HEK293 (cell line): ENCODE measurements around the gene PACRG.

Experiments
- CTCF ChIA-PET: fragments of 350-600 bp; formaldehyde crosslinking; extraction: SDS; loops from one replicate; lab custom pipeline; 2021; ENCODE audit warnings: antibody characterized with exemption; lab: Yijun Ruan, JAX
- POLR2A ChIA-PET: fragments of 300-600 bp; formaldehyde crosslinking; extraction: SDS; loops from one replicate; lab custom pipeline; 2020; ENCODE audit warnings: antibody characterized with exemption, inconsistent platforms; lab: Yijun Ruan, JAX
- H3K27ac ChIP-seq: fragments of 200-500 bp; sonication (Bioruptor generic); 2 replicates; pipeline ENCODE4 v1.5.1; 2014; ENCODE audit warnings: low read depth, low read length, control low read depth, inconsistent platforms; ENCODE audit errors: extremely low read depth
- H3K36me3 ChIP-seq, 2 experiments: fragments of 200-500 bp in 1 of 2; sonication (Bioruptor generic) in 1 of 2; 1 replicate in 1 of 2; 2 replicates in 1 of 2; pipeline ENCODE4 v1.5.1; 2014 to 2017; ENCODE audit warnings: inconsistent platforms in 2 of 2, low read length in 2 of 2; ENCODE audit not compliant: control insufficient read depth in 2 of 2, insufficient read depth in 1 of 2
- H3K4me1 ChIP-seq: fragments of 200-500 bp; sonication (Bioruptor generic); 2 replicates; pipeline ENCODE4 v1.5.1; 2014; ENCODE audit warnings: mild to moderate bottlenecking, low read length, inconsistent platforms; ENCODE audit not compliant: control insufficient read depth, insufficient read depth
- H3K4me3 ChIP-seq: 2 replicates; pipeline ENCODE4 v1.5.1; 2011; ENCODE audit warnings: low read depth, mild to moderate bottlenecking, control low read depth, low read length, moderate library complexity
- H3K9me3 ChIP-seq: fragments of 200-500 bp; sonication (Bioruptor generic); 2 replicates; pipeline ENCODE4 v1.5.1; 2014; ENCODE audit warnings: low read depth, low read length, inconsistent platforms; ENCODE audit not compliant: control insufficient read depth, insufficient read depth
- BCL11B ChIP-seq: fragments of 450-650 bp; formaldehyde crosslinking; IDR thresholded peaks from 2 replicates; pipeline ENCODE4 v1.5.1; 2016; ENCODE audit warnings: low read depth, missing biosample characterization, missing genetic modification characterization
- HOXA7 ChIP-seq: sonication (generic); formaldehyde crosslinking; IDR thresholded peaks from 2 replicates; pipeline ENCODE4 v1.8.1; 2022; ENCODE audit warnings: missing genetic modification reagents, borderline replicate concordance
- SETDB1 ChIP-seq: IDR thresholded peaks from one replicate; pipeline ENCODE4 v1.6.1; 2017; ENCODE audit warnings: mild to moderate bottlenecking, low read length, moderate library complexity, mixed read lengths; ENCODE audit not compliant: insufficient read length
- SP7 ChIP-seq: fragments of 450-650 bp; formaldehyde crosslinking; IDR thresholded peaks from 2 replicates; pipeline ENCODE4 v1.5.1; 2016; ENCODE audit warnings: missing biosample characterization, missing genetic modification characterization
- ZBTB8A ChIP-seq: fragments of 450-650 bp; formaldehyde crosslinking; IDR thresholded peaks from 2 replicates; pipeline ENCODE4 v1.5.1; 2016; ENCODE audit warnings: missing biosample characterization, missing genetic modification characterization
- ZFHX2 ChIP-seq: fragments of 450-650 bp; formaldehyde crosslinking; conservative IDR thresholded peaks from 2 replicates; pipeline ENCODE4 v1.5.1; 2016; ENCODE audit warnings: missing biosample characterization, missing genetic modification characterization
- ZFP69B ChIP-seq: fragments of 450-650 bp; formaldehyde crosslinking; IDR thresholded peaks from 2 replicates; pipeline ENCODE4 v1.5.1; 2016; ENCODE audit warnings: missing biosample characterization, missing genetic modification characterization
- ZIC2 ChIP-seq: fragments of 450-650 bp; formaldehyde crosslinking; IDR thresholded peaks from 2 replicates; pipeline ENCODE4 v1.5.1; 2016; ENCODE audit warnings: missing biosample characterization, missing genetic modification characterization
- ZNF114 ChIP-seq: fragments of 450-650 bp; formaldehyde crosslinking; IDR thresholded peaks from 2 replicates; pipeline ENCODE4 v1.5.0; 2017; ENCODE audit warnings: missing biosample characterization, missing genetic modification characterization
- ZNF146 ChIP-seq: fragments of 450-650 bp; formaldehyde crosslinking; IDR thresholded peaks from 2 replicates; pipeline ENCODE4 v1.5.1; 2016; ENCODE audit warnings: missing biosample characterization, missing genetic modification characterization
- ZNF202 ChIP-seq: fragments of 450-650 bp; formaldehyde crosslinking; IDR thresholded peaks from 2 replicates; pipeline ENCODE4 v1.5.1; 2016; ENCODE audit warnings: missing biosample characterization, missing genetic modification characterization, borderline replicate concordance
- ZNF24 ChIP-seq: fragments of 450-650 bp; formaldehyde crosslinking; IDR thresholded peaks from 2 replicates; pipeline ENCODE4 v1.5.1; 2016; ENCODE audit warnings: missing biosample characterization, missing genetic modification characterization
- ZNF311 ChIP-seq: fragments of 450-650 bp; formaldehyde crosslinking; IDR thresholded peaks from 2 replicates; pipeline ENCODE4 v1.5.1; 2017; ENCODE audit warnings: missing biosample characterization, missing genetic modification characterization, borderline replicate concordance
- ZNF501 ChIP-seq: fragments of 450-650 bp; formaldehyde crosslinking; IDR thresholded peaks from 2 replicates; pipeline ENCODE4 v1.5.1; 2016; ENCODE audit warnings: missing biosample characterization, missing genetic modification characterization
- ZNF529 ChIP-seq: fragments of 450-650 bp; formaldehyde crosslinking; IDR thresholded peaks from 2 replicates; pipeline ENCODE4 v1.5.1; 2017; ENCODE audit warnings: missing genetic modification characterization, missing biosample characterization; ENCODE audit not compliant: insufficient replicate concordance
- ZNF585B ChIP-seq: fragments of 450-650 bp; formaldehyde crosslinking; IDR thresholded peaks from 2 replicates; pipeline ENCODE4 v1.5.1; 2016; ENCODE audit warnings: missing biosample characterization, missing genetic modification characterization
- ZNF629 ChIP-seq: fragments of 450-650 bp; formaldehyde crosslinking; IDR thresholded peaks from 2 replicates; pipeline ENCODE4 v1.5.1; 2017; ENCODE audit warnings: missing biosample characterization, missing genetic modification characterization
- ZNF664 ChIP-seq: fragments of 450-650 bp; formaldehyde crosslinking; IDR thresholded peaks from 2 replicates; pipeline ENCODE4 v1.5.1; 2016; ENCODE audit warnings: missing biosample characterization, missing genetic modification characterization
- ZNF670 ChIP-seq: fragments of 450-650 bp; formaldehyde crosslinking; IDR thresholded peaks from 2 replicates; pipeline ENCODE4 v1.5.1; 2016; ENCODE audit warnings: missing biosample characterization, missing genetic modification characterization, low read depth
- ZNF768 ChIP-seq: fragments of 450-650 bp; formaldehyde crosslinking; IDR thresholded peaks from 2 replicates; pipeline ENCODE4 v1.5.1; 2018; ENCODE audit warnings: missing biosample characterization, mild to moderate bottlenecking, missing genetic modification characterization
- ZNF792 ChIP-seq: fragments of 450-650 bp; formaldehyde crosslinking; IDR thresholded peaks from 2 replicates; pipeline ENCODE4 v1.5.1; 2016; ENCODE audit warnings: missing biosample characterization, missing genetic modification characterization
- ZNF843 ChIP-seq: fragments of 450-650 bp; formaldehyde crosslinking; IDR thresholded peaks from 2 replicates; pipeline ENCODE4 v1.5.1; 2016; ENCODE audit warnings: missing biosample characterization, missing genetic modification characterization
- ZSCAN4 ChIP-seq: fragments of 450-650 bp; formaldehyde crosslinking; IDR thresholded peaks from 2 replicates; pipeline ENCODE4 v1.5.1; 2017; ENCODE audit warnings: missing biosample characterization, missing genetic modification characterization
- TF ChIP-seq, protein P1 (sequence below): fragments of 450-650 bp; formaldehyde crosslinking; IDR thresholded peaks from 2 replicates; pipeline ENCODE4 v1.5.1; 2016; ENCODE audit warnings: missing biosample characterization, missing genetic modification characterization
- TF ChIP-seq, protein P2 (sequence below): sonication (generic); formaldehyde crosslinking; IDR thresholded peaks from 2 replicates; pipeline ENCODE4 v1.8.1; 2022; ENCODE audit warnings: mild to moderate bottlenecking, moderate library complexity, missing genetic modification reagents
- TF ChIP-seq, protein P3 (sequence below): fragments of 450-650 bp; formaldehyde crosslinking; IDR thresholded peaks from 2 replicates; pipeline ENCODE4 v1.5.1; 2017; ENCODE audit warnings: missing biosample characterization, missing genetic modification characterization
- TF ChIP-seq, protein P4 (sequence below): fragments of 450-650 bp; IDR thresholded peaks from 2 replicates; pipeline ENCODE4 v1.5.1; 2018; ENCODE audit warnings: missing biosample characterization, missing genetic modification characterization
- TF ChIP-seq, protein P5 (sequence below): IDR thresholded peaks from 2 replicates; pipeline ENCODE4 v1.6.1; 2011; ENCODE audit warnings: mild to moderate bottlenecking, low read depth, low read length, borderline replicate concordance

The PACRG gene

GRCh38 chr6:163293286-163293685, 565.5 kb downstream of the PACRG start (continued):
- TF ChIP-seq BCL11B (tag by site-specific recombination) (no peak), ZNF768 (tag by site-specific recombination) (no peak), ZNF843 (tag by site-specific recombination) (no peak), SP7 (tag by site-specific recombination) (no peak), ZNF202 (tag by site-specific recombination) (no peak), HOXA7 (no peak)
- TF ChIP-seq, protein P1, sequence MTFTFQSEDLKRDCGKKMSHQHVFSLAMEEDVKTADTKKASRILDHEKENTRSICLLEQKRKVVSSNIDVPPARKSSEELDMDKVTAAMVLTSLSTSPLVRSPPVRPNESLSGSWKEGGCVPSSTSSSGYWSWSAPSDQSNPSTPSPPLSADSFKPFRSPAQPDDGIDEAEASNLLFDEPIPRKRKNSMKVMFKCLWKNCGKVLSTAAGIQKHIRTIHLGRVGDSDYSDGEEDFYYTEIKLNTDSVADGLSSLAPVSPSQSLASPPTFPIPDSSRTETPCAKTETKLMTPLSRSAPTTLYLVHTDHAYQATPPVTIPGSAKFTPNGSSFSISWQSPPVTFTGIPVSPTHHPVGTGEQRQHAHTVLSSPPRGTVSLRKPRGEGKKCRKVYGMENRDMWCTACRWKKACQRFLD (tag by site-specific recombination) = no peak

DNA sequence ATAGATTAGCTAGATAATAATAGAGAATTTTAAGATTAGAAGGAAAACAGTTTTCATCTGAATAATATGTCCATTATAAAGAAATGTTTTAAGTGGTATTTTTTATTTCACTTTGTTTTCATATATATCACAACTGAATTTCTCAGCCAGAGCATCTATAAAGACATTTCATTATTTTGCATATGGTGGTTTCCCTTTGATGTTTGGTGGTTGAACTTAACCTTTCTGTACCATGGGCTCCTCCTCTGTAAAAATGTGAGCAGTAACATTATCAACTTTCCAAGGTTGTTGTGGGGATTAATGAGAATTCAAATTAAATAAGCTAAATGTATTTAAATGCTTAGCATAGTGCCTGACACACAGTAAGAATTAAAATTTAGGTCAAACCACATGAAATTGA, 567.0 kb downstream of the PACRG start:
- TF ChIP-seq ZBTB8A (tag by site-specific recombination) = no peak
- TF ChIP-seq ZFP69B = no peak
- no peak for TF ChIP-seq ZNF670 (tag by site-specific recombination)
- no peak for TF ChIP-seq ZNF311 (tag by site-specific recombination)
- TF ChIP-seq ZNF24 (tag by site-specific recombination) = no peak
- no peak for TF ChIP-seq ZNF529 (tag by site-specific recombination)
- no peak for TF ChIP-seq SETDB1
- TF ChIP-seq ZSCAN4 (tag by site-specific recombination) = no peak
- TF ChIP-seq ZNF629 (tag by site-specific recombination) = no peak
- TF ChIP-seq SP7 (tag by site-specific recombination) = no peak
- Histone ChIP-seq H3K9me3 (no peaks in the 10 kb centered on the region), H3K4me3 (no peak overlapping the region), H3K4me1 (no peaks in the 10 kb centered on the region), H3K36me3 (no peaks in the 10 kb centered on the region), H3K27ac (no peak overlapping the region)
- ChIA-PET POLR2A (no interaction called here), CTCF (interaction anchor here (0.6 kb wide), 2 partner anchors 87 to 107 kb away, joined by 3 to 4 read pairs; no protein-coding TSS in a partner anchor)

DNA sequence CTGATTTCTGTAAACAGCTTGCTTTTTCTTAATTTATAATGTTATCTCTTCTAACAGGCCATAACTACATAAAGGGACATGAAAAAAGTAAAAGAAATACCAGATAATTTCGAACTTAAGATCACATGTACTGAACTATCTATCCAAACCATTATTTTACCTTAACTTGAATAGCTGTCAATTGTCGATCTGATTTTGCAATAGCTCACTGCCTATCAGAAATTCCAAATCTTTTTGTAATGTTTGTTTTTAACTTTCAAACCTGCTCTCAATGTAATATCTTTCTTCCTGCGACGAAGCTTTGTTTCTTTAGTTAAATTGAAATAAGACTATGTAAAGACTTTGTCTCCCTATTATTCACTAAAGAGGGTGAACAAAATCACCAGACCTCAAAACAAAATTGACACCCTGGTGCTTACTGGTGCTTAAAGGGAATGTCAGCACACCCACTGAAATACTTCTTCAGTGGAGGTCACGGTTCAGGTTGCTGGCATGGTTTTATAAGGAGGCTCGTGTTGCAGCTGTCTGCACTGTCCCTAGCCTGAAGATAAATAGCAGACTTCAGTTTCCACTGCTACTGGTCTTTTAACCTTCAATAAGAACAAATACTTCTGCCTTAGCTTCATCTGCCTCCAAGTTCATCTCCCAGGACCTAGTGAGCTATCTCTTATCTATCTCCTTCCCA, 569.2 kb downstream of the PACRG start:
- Histone ChIP-seq H3K4me3 (no peak overlapping the region), H3K9me3 (no peaks in the 10 kb centered on the region), H3K36me3 (no peaks in the 10 kb centered on the region), H3K4me1 (no peaks in the 10 kb centered on the region), H3K27ac (no peak overlapping the region)
- ChIA-PET CTCF (no interaction called here), POLR2A (no interaction called here)
- TF ChIP-seq ZNF792 (no peak), ZFHX2 (tag by site-specific recombination) (no peak), ZNF664 (tag by site-specific recombination) (no peak), ZNF585B (tag by site-specific recombination) (no peak), ZNF146 (tag by site-specific recombination) (no peak), ZNF114 (tag by site-specific recombination) (no peak), ZFP69B (no peak), ZIC2 (tag by site-specific recombination) (no peak), ZNF501 (tag by site-specific recombination) (no peak)
- TF ChIP-seq, protein P2, sequence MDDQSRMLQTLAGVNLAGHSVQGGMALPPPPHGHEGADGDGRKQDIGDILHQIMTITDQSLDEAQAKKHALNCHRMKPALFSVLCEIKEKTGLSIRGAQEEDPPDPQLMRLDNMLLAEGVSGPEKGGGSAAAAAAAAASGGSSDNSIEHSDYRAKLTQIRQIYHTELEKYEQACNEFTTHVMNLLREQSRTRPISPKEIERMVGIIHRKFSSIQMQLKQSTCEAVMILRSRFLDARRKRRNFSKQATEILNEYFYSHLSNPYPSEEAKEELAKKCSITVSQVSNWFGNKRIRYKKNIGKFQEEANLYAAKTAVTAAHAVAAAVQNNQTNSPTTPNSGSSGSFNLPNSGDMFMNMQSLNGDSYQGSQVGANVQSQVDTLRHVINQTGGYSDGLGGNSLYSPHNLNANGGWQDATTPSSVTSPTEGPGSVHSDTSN (CRISPR knock-in tag) = no peak
- TF ChIP-seq, protein P3, sequence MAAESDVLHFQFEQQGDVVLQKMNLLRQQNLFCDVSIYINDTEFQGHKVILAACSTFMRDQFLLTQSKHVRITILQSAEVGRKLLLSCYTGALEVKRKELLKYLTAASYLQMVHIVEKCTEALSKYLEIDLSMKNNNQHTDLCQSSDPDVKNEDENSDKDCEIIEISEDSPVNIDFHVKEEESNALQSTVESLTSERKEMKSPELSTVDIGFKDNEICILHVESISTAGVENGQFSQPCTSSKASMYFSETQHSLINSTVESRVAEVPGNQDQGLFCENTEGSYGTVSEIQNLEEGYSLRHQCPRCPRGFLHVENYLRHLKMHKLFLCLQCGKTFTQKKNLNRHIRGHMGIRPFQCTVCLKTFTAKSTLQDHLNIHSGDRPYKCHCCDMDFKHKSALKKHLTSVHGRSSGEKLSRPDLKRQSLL (tag by site-specific recombination) = no peak
- TF ChIP-seq, protein P4, sequence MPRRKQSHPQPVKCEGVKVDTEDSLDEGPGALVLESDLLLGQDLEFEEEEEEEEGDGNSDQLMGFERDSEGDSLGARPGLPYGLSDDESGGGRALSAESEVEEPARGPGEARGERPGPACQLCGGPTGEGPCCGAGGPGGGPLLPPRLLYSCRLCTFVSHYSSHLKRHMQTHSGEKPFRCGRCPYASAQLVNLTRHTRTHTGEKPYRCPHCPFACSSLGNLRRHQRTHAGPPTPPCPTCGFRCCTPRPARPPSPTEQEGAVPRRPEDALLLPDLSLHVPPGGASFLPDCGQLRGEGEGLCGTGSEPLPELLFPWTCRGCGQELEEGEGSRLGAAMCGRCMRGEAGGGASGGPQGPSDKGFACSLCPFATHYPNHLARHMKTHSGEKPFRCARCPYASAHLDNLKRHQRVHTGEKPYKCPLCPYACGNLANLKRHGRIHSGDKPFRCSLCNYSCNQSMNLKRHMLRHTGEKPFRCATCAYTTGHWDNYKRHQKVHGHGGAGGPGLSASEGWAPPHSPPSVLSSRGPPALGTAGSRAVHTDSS (tag by site-specific recombination) = no peak
- TF ChIP-seq, protein P5, sequence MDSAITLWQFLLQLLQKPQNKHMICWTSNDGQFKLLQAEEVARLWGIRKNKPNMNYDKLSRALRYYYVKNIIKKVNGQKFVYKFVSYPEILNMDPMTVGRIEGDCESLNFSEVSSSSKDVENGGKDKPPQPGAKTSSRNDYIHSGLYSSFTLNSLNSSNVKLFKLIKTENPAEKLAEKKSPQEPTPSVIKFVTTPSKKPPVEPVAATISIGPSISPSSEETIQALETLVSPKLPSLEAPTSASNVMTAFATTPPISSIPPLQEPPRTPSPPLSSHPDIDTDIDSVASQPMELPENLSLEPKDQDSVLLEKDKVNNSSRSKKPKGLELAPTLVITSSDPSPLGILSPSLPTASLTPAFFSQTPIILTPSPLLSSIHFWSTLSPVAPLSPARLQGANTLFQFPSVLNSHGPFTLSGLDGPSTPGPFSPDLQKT = no peak
